Esophagus muscularis mucosa (tissue), 4 donors: ENCODE results near the gene GRID1. TPM values are rescaled to one million over a fixed set of nuclear protein-coding genes. Genes with fewer than 3 reads are reported as not detected.

Source experiments
- DNase-seq: peaks from one replicate; pipeline ENCODE4 v3.0.0-alpha.2; 2017; ENCODE audit errors: extremely low spot score
- H3K27ac ChIP-seq, 4 donors: fragments of 200-600 bp; sonication (generic); replicated peaks in 1 of 4; 1 replicate in 3 of 4; 2 replicates in 1 of 4; pipeline ENCODE4 v1.5.1; 2016 to 2019; ENCODE audit warnings: mild to moderate bottlenecking in 1 of 4
- H3K27me3 ChIP-seq, 4 donors: fragments of 200-600 bp; sonication (generic); one replicate each; pipeline versions ENCODE4 v1.5.1 to v1.6.0; 2016 to 2019
- H3K36me3 ChIP-seq, 4 donors: fragments of 200-600 bp; sonication (generic); one replicate each; pipeline ENCODE4 v1.5.1; 2016 to 2019
- H3K4me1 ChIP-seq, 4 donors: fragments of 200-600 bp; sonication (generic); one replicate each; pipeline ENCODE4 v1.5.1; 2016 to 2019
- H3K4me3 ChIP-seq, 4 donors: fragments of 200-600 bp; sonication (generic); 1 replicate in 2 of 4; 2 replicates in 2 of 4; pipeline ENCODE4 v1.5.1; 2016 to 2019; ENCODE audit warnings: mild to moderate bottlenecking in 4 of 4, moderate library complexity in 1 of 4
- H3K9me3 ChIP-seq, 4 donors: fragments of 200-600 bp; sonication (generic); 1 replicate in 3 of 4; 2 replicates in 1 of 4; pipeline ENCODE4 v1.5.1; 2016 to 2019
- CTCF ChIP-seq, 3 experiments: fragments of 200-600 bp in 2 of 3; fragments of 450-650 bp in 1 of 3; sonication (generic) in 2 of 3; IDR thresholded peaks; one replicate each; pipeline ENCODE4 v1.5.1; 2017 to 2019; ENCODE audit warnings: antibody characterized with exemption in 3 of 3, mild to moderate bottlenecking in 2 of 3, moderate library complexity in 1 of 3
- EP300 ChIP-seq: sonication (generic); formaldehyde crosslinking; IDR thresholded peaks from one replicate; pipeline ENCODE4 v1.6.1; 2017; ENCODE audit warnings: antibody characterized with exemption
- POLR2A ChIP-seq: fragments of 450-650 bp; IDR thresholded peaks from one replicate; pipeline ENCODE4 v1.6.1; 2017; ENCODE audit warnings: antibody characterized with exemption, moderate library complexity, mild to moderate bottlenecking, low read depth
- POLR2AphosphoS5 ChIP-seq, 2 donors: sonication (generic); formaldehyde crosslinking; IDR thresholded peaks; one replicate each; pipeline ENCODE4 v1.6.1; 2017; ENCODE audit warnings: antibody characterized with exemption in 2 of 2
- WGBS: methylation state at CpG from one replicate; pipeline ENCODE4 v1.1.5; 2018; 5-methylcytosine and 5-hydroxymethylcytosine counted together
- intact Hi-C: fragments of 100-400 bp; cut with DNase I; formaldehyde crosslinking; loops from one replicate; pipeline ENCODE4 v1.15.1; 2023
- total RNA-seq, 4 donors: library from RNA; depleted of rRNA; stranded (reverse); fragments of >200 nt; gene quantifications; one replicate each; pipeline versions ENCODE4 v1.1.0 to v1.2.1, GENCODE V29; 2016

GRID1 gene
- total RNA-seq, 4 donors from 2014 or later = under 0.01 to 1.3 (median 1.1) TPM

GRCh38 chr10:86234541-86235270, 131.9 kb downstream of the GRID1 start:
- intact Hi-C loops = no loop called here
- Histone ChIP-seq H3K4me3 (no peak overlapping the region), H3K4me1 (no peaks in the 10 kb centered on the region), H3K27me3 (no peaks in the 10 kb centered on the region), H3K9me3 (no peaks in the 10 kb centered on the region), H3K36me3 (no peaks in the 10 kb centered on the region), H3K27ac (no peak overlapping the region)
- no peak for DNase-seq
- TF ChIP-seq EP300 = no peak
- no peak for TF ChIP-seq POLR2AphosphoS5 (IDR thresholded peaks at IDR 0.05)
- TF ChIP-seq CTCF (IDR thresholded peaks at IDR 0.05) = no peak
- no peak for TF ChIP-seq POLR2A
- 72% methylated on average over 11 of the region's 11 CpGs for WGBS

DNA sequence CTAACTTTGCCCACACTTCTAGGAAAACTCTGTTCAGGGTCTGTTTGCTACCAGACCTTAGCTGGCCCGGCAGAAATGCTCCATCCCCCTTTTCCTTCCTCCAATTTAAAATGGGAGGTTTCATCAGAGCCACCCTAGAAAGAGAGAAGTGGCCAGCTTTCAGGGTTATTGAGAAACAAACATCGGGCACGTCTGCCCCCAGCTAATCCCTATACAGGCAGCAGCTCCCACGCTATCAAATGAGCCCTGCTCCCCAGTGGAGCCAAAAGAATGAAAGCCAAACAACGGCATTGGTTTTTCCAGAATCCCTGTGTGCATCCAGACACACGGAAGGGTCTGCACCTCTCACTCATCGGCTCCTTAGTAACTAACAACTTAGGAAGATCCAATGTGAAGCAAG, 132.5 kb downstream of the GRID1 start:
- no peaks in the 10 kb centered on the region for H3K27me3 ChIP-seq
- TF ChIP-seq POLR2AphosphoS5 (IDR thresholded peaks at IDR 0.05) (no peak), POLR2A (no peak), EP300 (no peak), CTCF (IDR thresholded peaks at IDR 0.05) (no peak)
- H3K9me3 ChIP-seq = no peaks in the 10 kb centered on the region
- no peak overlapping the region for H3K27ac ChIP-seq
- intact Hi-C loops = no loop called here
- no peaks in the 10 kb centered on the region for H3K4me1 ChIP-seq
- no peak overlapping the region for H3K4me3 ChIP-seq
- H3K36me3 ChIP-seq = no peaks in the 10 kb centered on the region
- 55% methylated on average over 7 of the region's 7 CpGs for WGBS
- DNase-seq = no peak

GRCh38 chr10:86233131-86233530, 133.5 kb downstream of the GRID1 start:
- Histone ChIP-seq H3K4me3 (no peak overlapping the region), H3K36me3 (no peaks in the 10 kb centered on the region), H3K27ac (no peak overlapping the region), H3K9me3 (no peaks in the 10 kb centered on the region), H3K4me1 (no peaks in the 10 kb centered on the region), H3K27me3 (no peaks in the 10 kb centered on the region)
- 86% methylated on average over 4 of the region's 7 CpGs for whole genome bisulfite sequencing
- intact Hi-C loops = no loop called here
- TF ChIP-seq EP300 (no peak), POLR2A (no peak), POLR2AphosphoS5 (IDR thresholded peaks at IDR 0.05) (no peak), CTCF (IDR thresholded peaks at IDR 0.05) (no peak)
- DNase-seq = no peak

- Histone ChIP-seq H3K27ac (no peak overlapping the region), H3K27me3 (no peaks in the 10 kb centered on the region), H3K36me3 (no peaks in the 10 kb centered on the region), H3K4me3 (no peak overlapping the region), H3K4me1 (no peaks in the 10 kb centered on the region), H3K9me3 (no peaks in the 10 kb centered on the region)
- intact Hi-C loops = no loop called here
- TF ChIP-seq POLR2AphosphoS5 (IDR thresholded peaks at IDR 0.05) (no peak), EP300 (no peak), POLR2A (no peak), CTCF (IDR thresholded peaks at IDR 0.05) (no peak)
- no peak for DNase-seq
- WGBS = 21% methylated on average over 1 of the region's 1 CpG
Measured at GRCh38 chr10:86232644-86233043, 134.0 kb downstream of the GRID1 start.
